HG03066 (cell line): ENCODE data around the gene CDH20.
"Not testable (repeated sequence)": the region's sequence is repeated elsewhere in the genome, so short reads cannot be mapped to it uniquely, and the experiment has no call there.

Experiments used
- ATAC-seq: cut with Tn5 transposase; IDR thresholded peaks from one replicate; pipeline ENCODE4 v1.9.1; 2021; ENCODE audit warnings: low read depth; ENCODE audit not compliant: unreplicated experiment

CDH20 gene

GRCh38 chr18:61340148-61340547 is 6.9 kb downstream of the CDH20 start:
- no peak for ATAC-seq

DNA sequence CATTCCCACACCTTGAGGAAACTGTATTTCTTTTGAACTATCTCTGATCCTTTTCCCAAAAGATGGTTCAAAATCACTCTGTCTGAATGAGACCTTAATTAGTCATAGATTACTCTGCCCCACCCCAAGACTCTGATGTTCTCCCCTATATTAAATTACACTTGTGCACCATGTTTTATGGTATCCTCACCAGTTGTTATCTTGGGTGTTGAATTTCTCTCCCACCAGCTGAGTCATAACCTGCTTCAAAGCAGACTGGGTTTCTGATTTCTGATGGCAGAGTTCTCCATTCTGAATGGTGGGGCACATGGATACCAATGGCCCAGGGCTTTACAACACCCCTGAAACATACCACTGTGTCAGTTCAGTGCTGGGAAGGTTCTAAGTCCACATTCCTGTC is 15.0 kb downstream of the CDH20 start:
- ATAC-seq = no peak

DNA sequence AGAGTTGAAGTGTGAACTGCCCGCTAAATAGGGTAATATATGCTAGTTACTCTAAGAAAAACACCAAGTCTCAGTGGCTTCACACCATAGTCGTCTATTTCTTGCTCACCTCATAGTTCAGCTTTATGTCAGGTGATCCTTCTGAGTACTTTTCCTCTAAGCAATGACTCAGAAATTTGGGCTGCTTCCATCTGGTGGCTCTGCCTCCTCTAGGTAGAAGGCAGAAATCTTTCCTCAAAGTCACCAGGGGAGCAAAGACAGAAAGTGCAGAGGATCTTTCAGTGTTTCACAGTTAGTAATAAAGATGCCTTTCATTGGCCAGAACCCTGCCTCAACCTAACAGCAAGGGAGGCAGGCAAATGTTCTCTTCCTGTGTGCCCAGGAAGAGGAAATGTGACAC is 17.3 kb downstream of the CDH20 start:
- ATAC-seq = no peak

GRCh38 chr18:61352059-61352458 is 18.8 kb downstream of the CDH20 start:
- no peak for ATAC-seq

DNA sequence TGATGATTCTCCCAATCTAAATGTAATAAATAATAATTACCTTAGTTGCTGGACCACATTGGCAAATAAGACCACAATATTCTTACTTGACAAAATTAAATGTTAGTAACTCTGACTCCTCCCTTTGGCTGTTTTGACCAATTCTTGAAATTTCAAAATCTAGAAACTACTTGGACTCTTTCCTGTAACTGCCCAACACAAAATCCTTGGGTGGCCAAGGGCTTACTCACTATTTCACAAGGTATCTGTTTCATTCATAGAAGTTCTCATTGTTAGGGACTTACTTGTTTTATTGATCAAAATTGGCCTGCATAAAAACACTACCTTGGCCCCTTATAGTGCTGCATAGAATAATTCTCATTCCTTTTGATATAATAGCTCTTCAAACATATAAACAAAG is 19.4 kb downstream of the CDH20 start:
- no peak for ATAC-seq

DNA sequence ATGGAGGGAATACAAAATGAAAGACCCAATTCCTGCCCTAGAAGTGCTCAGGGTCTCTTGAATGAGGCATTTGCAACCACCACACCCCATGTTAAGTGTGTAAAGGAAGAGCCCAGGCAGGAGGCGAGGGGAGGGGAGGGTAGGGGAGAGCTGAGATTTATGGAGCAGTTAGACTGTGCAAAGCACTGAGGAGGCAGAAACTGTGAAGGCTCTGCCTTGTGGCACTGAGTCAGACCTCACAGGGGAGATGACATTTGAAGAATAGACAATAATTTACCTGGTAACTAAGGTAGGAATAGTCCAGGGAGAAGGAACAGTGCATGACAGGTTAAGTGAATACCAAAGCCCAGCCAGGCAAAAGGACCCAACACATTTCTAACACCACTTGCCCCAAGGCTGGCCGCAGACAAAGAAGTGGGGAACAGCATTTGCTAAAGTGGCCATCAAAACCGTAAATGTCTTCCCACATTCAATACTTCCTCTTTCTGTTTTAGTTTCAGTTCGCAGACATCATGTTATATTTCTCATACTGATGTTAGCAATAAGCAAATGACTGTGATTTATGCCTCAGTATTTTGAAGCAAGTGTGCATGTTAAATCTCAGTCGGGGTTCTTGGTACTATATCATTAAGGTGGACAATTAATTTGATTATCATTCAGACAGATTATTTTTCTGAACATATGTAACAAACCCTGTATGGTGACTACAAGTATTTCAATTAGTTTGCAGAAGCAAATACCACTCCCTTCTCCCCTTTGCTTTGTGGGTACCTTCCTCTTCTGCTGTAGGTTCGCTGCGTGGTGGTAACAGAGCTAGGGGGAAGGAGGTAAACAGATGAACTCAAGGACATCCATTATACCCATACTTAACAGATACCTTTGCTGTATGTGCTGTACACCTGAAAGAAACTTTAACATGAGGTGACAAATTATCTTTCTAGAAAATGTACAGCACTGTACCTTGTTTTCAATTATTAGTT is 27.5 kb downstream of the CDH20 start:
- peak; percentile 96 for ATAC-seq

GRCh38 chr18:61362511-61362910 is 29.3 kb downstream of the CDH20 start:
- no peak for ATAC-seq

GRCh38 chr18:61364953-61365352 is 31.7 kb downstream of the CDH20 start:
- ATAC-seq = no peak

DNA sequence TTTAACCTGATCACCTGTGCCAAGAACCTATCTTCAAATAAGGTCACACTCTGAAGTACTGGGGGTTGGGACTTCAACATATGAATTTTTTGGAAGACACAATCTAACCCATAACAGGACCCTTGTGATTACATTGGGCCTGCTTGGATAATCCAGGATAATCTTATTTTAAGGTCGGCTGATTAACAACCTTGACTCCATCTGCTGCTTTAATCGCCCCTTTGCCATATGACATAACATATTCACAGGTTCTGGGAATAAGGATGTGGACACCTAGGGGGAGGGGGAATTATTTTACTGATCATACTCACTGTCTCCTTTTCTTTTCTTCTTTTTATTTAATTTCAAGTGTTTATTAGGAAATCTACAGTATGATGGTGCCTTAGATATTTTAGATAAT is 34.8 kb downstream of the CDH20 start:
- ATAC-seq = no peak

DNA sequence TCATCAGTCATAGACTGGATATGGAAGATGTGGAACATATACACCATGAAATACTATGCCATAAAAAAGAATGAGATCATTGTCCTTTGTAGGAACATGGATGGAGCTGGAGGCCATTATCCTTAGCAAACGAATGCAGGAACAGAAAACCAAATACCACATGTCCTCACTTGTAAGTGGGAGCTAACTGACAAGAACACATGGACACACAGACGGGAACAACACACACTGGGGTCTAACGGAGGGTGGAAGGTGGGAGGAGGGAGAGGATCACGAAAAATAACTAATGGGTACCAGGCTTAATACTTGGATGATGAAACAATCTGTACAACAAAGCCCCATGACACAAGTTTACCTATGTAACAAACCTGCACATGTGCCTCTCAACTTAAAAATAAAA is 36.4 kb downstream of the CDH20 start:
- not testable (repeated sequence) for ATAC-seq

DNA sequence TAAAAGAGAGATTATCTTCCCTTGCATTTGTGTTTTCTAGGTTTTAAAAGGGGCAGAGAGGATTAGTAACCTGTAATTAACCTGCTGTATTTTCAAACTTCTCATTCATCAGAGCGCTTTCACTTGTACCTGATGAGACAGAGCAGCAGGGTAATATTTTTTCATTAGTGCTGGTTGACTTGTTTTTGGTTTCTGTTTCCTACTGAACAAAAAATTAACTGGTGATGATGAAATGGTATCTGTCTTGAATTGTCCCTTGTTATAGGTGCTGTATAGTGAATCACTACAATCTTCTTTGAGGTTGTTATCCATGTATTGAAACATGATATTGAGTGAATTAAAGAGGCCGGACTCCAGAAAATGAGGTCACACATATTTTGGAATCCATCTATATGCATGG is 37.9 kb downstream of the CDH20 start:
- ATAC-seq = no peak

DNA sequence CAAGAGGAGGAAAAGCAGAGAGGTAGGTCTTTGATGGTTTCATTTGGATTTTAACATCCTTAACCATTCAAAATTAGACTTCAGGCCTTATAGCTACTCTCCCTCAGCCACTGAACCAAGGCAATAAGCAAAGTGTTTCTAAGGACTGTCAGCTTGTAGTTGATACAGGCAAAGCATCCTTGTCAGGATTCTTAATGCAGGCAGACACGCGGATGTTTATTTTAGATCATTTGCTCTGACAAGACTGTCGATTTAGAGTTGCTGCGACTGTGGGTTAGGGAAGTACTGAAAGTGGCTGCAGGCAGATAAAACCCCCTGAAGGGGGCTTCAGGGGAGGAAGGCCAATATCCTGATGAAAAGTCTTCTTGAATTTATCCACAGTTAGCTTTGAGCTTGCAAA is 46.6 kb downstream of the CDH20 start:
- no peak for ATAC-seq

GRCh38 chr18:61388010-61388409 is 54.8 kb downstream of the CDH20 start:
- no peak for ATAC-seq

GRCh38 chr18:61394983-61395382 is 61.8 kb downstream of the CDH20 start:
- no peak for ATAC-seq

GRCh38 chr18:61397222-61397621 is 64.0 kb downstream of the CDH20 start:
- ATAC-seq = no peak

- ATAC-seq = no peak
These were observed 65.9 kb downstream of the CDH20 start for GRCh38 chr18:61398961-61399705.

DNA sequence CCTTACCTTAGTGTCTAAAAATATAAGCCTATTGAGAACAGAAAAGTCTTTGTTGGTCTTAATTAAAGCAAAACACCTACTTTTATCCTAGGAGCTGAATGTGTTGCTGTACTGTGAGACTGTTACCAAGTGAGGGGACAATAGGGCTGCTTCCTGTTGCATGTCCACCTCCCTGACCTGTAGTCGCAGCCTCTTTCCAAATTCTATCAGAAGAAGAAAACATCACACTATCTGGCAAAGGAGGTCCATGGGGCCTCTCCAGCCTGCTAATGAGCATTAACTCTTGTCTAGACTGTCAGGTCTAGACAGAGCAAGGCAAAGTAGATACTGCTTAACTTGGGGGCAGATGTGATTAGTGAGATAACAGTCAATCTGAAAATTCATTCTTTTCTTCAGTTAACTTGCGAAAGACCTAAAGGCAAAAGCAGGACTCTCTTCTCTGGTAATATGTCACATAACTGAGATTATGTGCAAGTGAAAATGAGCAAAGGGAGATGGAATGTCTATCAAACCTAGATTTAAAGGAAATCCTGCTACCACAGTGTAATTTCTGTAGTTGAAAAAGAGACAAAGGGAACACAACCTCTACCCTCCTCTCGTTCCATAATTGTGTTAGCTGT is 66.9 kb downstream of the CDH20 start:
- ATAC-seq = no peak

DNA sequence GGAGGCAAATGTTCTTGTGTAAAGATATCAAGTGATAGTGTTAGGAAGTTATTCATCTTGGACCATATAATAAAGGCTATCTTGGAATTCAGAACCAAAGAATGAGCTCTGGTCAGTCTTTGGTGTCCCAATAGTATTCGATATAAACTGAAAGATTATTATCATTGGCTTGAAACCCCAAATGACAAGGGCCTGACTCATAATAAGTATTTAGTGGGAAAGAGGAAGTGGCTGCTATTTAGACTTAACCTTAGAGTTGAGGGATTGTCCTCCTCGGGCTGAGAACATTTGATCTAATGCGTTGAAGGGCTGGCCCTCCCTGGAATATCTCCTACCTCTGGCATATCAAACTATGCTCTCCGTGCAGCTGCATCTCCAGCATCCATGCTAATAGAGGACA is 67.5 kb downstream of the CDH20 start:
- no peak for ATAC-seq

GRCh38 chr18:61402726-61403125 is 69.5 kb downstream of the CDH20 start:
- no peak for ATAC-seq

GRCh38 chr18:61413396-61413795 is 80.2 kb downstream of the CDH20 start:
- no peak for ATAC-seq

- ATAC-seq = no peak
These were observed 80.9 kb downstream of the CDH20 start for GRCh38 chr18:61414086-61414485.
